Thoracic aorta (tissue), 2 donors: ENCODE results near the gene MRGPRF. TPM values are rescaled to one million over a fixed set of nuclear protein-coding genes. Genes with fewer than 3 reads are reported as not detected.

ENCODE experiments used
- ATAC-seq: fragments of 150-250 bp; one replicate; pipeline ENCODE4 v1.8.0; 2017; ENCODE audit warnings: low read depth; ENCODE audit not compliant: insufficient number of reproducible peaks, low FRiP score
- DNase-seq: peaks from one replicate; pipeline ENCODE4 v3.0.0-alpha.2; 2020; ENCODE audit warnings: low spot score
- H3K27ac ChIP-seq, 2 donors: fragments of 200-600 bp; sonication (generic); 1 replicate in 1 of 2; 2 replicates in 1 of 2; pipeline ENCODE4 v1.5.1; 2016; ENCODE audit warnings: mild to moderate bottlenecking in 2 of 2, moderate library complexity in 2 of 2
- H3K27me3 ChIP-seq: fragments of 200-600 bp; sonication (generic); replicated peaks from 2 replicates; pipeline ENCODE4 v1.6.0; 2016; ENCODE audit warnings: mild to moderate bottlenecking; ENCODE audit not compliant: insufficient read depth
- H3K36me3 ChIP-seq: fragments of 200-600 bp; sonication (generic); one replicate; pipeline ENCODE4 v1.5.1; 2016
- H3K4me1 ChIP-seq, 2 donors: fragments of 200-600 bp; sonication (generic); 1 replicate in 1 of 2; 2 replicates in 1 of 2; pipeline versions ENCODE4 v1.5.1 to v1.6.0; 2016; ENCODE audit warnings: low read depth in 2 of 2, mild to moderate bottlenecking in 1 of 2; ENCODE audit not compliant: control insufficient read depth in 1 of 2
- H3K4me3 ChIP-seq: fragments of 200-600 bp; sonication (generic); 2 replicates; pipeline ENCODE4 v1.5.1; 2016; ENCODE audit warnings: mild to moderate bottlenecking
- H3K9me3 ChIP-seq: fragments of 200-600 bp; sonication (generic); 2 replicates; pipeline ENCODE4 v1.5.1; 2016
- CTCF ChIP-seq: fragments of 200-600 bp; sonication (generic); IDR thresholded peaks from one replicate; pipeline ENCODE4 v1.5.1; 2019; ENCODE audit warnings: antibody characterized with exemption
- total RNA-seq, 2 donors: library from RNA; depleted of rRNA; stranded (reverse); fragments of >200 nt; gene quantifications; one replicate each; pipeline versions ENCODE4 v1.1.0 to v1.2.3, GENCODE V29; 2016

Gene MRGPRF
- total RNA-seq, 2 donors from 2014 or later, result 67.5 to 171 TPM

GRCh38 chr11:68955607-68955958 lies 57.5 kb downstream of the MRGPRF start:
- ATAC-seq (no peak), DNase-seq (no peak)
- Histone ChIP-seq H3K4me3 (peak overlapping the region; percentile 4), H3K36me3 (no peaks in the 10 kb centered on the region), H3K9me3 (no peaks in the 10 kb centered on the region), H3K4me1 (peaks cover 0 to 3% of the 10 kb centered on the region in 2 donors), H3K27me3 (no peaks in the 10 kb centered on the region), H3K27ac (no peak overlapping the region)
- no peak for TF ChIP-seq CTCF

GRCh38 chr11:68954836-68955606 lies 58.0 kb downstream of the MRGPRF start:
- no peaks in the 10 kb centered on the region for H3K9me3 ChIP-seq
- no peaks in the 10 kb centered on the region for H3K36me3 ChIP-seq
- ATAC-seq (no peak), DNase-seq (no peak)
- no peak for TF ChIP-seq CTCF
- H3K27ac ChIP-seq, result no peak overlapping the region
- no peaks in the 10 kb centered on the region for H3K27me3 ChIP-seq
- H3K4me3 ChIP-seq, result peak overlapping the region; percentile 4
- H3K4me1 ChIP-seq, result peaks cover 3% of the 10 kb centered on the region in 2 donors

Other genes with a start within 250 kb of the MRGPRF start
- gene CPT1A, start 171.3 kb downstream of the MRGPRF start, total RNA-seq, result 10 to 100 TPM; 61.1 to 75.3 TPM
- 10 to 100 TPM; 11.0 to 16.7 TPM for gene MRPL21, start 109.4 kb downstream of the MRGPRF start, total RNA-seq
- 10 to 100 TPM; 24.7 to 40.8 TPM for gene IGHMBP2, start 109.4 kb downstream of the MRGPRF start, total RNA-seq
- 1 to 10 TPM in 1 of 2 donors, not detected in 1; 5.0 TPM for gene MRGPRD, start 32.3 kb downstream of the MRGPRF start, total RNA-seq
- 10 to 100 TPM; 34.7 to 38.0 TPM for gene TPCN2, start 35.7 kb upstream of the MRGPRF start, total RNA-seq
- 1 to 10 TPM; 3.0 to 4.2 TPM for gene SMIM38, start 142.7 kb upstream of the MRGPRF start, total RNA-seq